H1 (cell line): ENCODE results near the gene GLUL. TPM values are rescaled to one million over a fixed set of nuclear protein-coding genes. Genes with fewer than 3 reads are reported as not detected.

Source experiments
- ASH2L ChIP-seq: fragments of 200-600, 300-600 bp; sonication (generic); IDR thresholded peaks from one replicate; pipeline ENCODE4 v1.7.1; 2017; ENCODE audit warnings: low read length
- CHD2 ChIP-seq: IDR thresholded peaks from 2 replicates; pipeline ENCODE4 v1.6.1; 2012; ENCODE audit warnings: low read length, improper control_type of control experiment
- CHD7 ChIP-seq: fragments of 300-600 bp; sonication (generic); IDR thresholded peaks from 2 replicates; pipeline ENCODE4 v1.7.1; 2012; ENCODE audit warnings: low read length, moderate library complexity, mild to moderate bottlenecking, inconsistent platforms; ENCODE audit not compliant: insufficient replicate concordance
- CTBP2 ChIP-seq: IDR thresholded peaks from 2 replicates; pipeline ENCODE4 v1.7.0; 2011; ENCODE audit warnings: borderline replicate concordance, mild to moderate bottlenecking, moderate library complexity, mixed read lengths, low read length; ENCODE audit not compliant: insufficient read depth, insufficient read length
- FOSL1 ChIP-seq: IDR thresholded peaks from 2 replicates; pipeline ENCODE4 v1.6.1; 2011; ENCODE audit warnings: mild to moderate bottlenecking, low read depth, low read length, moderate library complexity; ENCODE audit not compliant: insufficient read depth
- GTF2F1 ChIP-seq: IDR thresholded peaks from 2 replicates; pipeline ENCODE4 v1.6.1; 2012; ENCODE audit warnings: low read depth, low read length, improper control_type of control experiment, borderline replicate concordance
- HDAC6 ChIP-seq: IDR thresholded peaks from one replicate; pipeline ENCODE4 v1.7.1; 2012; ENCODE audit warnings: low read depth, mild to moderate bottlenecking, inconsistent platforms, low read length, moderate library complexity
- NRF1 ChIP-seq: IDR thresholded peaks from 2 replicates; pipeline ENCODE4 v1.6.1; 2011; ENCODE audit warnings: mild to moderate bottlenecking, low read depth, low read length, improper control_type of control experiment
- SAP30 ChIP-seq: fragments of 300-600 bp; sonication (generic); IDR thresholded peaks from 2 replicates; pipeline ENCODE4 v1.7.1; 2012; ENCODE audit warnings: low read length, moderate library complexity, mild to moderate bottlenecking, inconsistent platforms; ENCODE audit not compliant: insufficient read depth, insufficient replicate concordance
- SP4 ChIP-seq: IDR thresholded peaks from 2 replicates; pipeline ENCODE4 v1.6.1; 2012; ENCODE audit warnings: low read length, inconsistent platforms
- TAF1 ChIP-seq: IDR thresholded peaks from 2 replicates; pipeline ENCODE4 v1.6.1; 2011; ENCODE audit warnings: mild to moderate bottlenecking, low read depth, low read length
- TEAD4 ChIP-seq: IDR thresholded peaks from 2 replicates; pipeline ENCODE4 v1.6.1; 2012; ENCODE audit warnings: low read depth, low read length, inconsistent platforms, mixed read lengths
- polyA plus RNA-seq, 7 experiments: library from polyadenylated mRNA; depleted of rRNA in 3 of 7; stranded (reverse) in 5 of 7; unstranded in 2 of 7; fragments of >200 nt in 5 of 7; fragments of 200-250 nt in 2 of 7; gene quantifications; 1 replicate in 5 of 7; 2 replicates in 1 of 7; 4 replicates in 1 of 7; pipeline versions ENCODE4 v1.2.1 to v1.2.3, GENCODE V29; 2011 to 2013; ENCODE audit warnings: missing spikeins in 2 of 7, mixed read lengths in 2 of 7
- total RNA-seq: library from RNA; stranded (reverse); fragmentation: NEBNext Ultra II Directional; extraction: Animal tissue kit (Norgen Biotek cat#: 25700); gene quantifications from 2 replicates; pipeline ENCODE4 v1.2.1, GENCODE V29; 2021

Gene GLUL
- total and polyA plus RNA-seq, 2 of the 8 experiments (the other 6 are each of a cell fraction or from before 2014, with no cell fraction given), result 261 to 453 TPM

DNA sequence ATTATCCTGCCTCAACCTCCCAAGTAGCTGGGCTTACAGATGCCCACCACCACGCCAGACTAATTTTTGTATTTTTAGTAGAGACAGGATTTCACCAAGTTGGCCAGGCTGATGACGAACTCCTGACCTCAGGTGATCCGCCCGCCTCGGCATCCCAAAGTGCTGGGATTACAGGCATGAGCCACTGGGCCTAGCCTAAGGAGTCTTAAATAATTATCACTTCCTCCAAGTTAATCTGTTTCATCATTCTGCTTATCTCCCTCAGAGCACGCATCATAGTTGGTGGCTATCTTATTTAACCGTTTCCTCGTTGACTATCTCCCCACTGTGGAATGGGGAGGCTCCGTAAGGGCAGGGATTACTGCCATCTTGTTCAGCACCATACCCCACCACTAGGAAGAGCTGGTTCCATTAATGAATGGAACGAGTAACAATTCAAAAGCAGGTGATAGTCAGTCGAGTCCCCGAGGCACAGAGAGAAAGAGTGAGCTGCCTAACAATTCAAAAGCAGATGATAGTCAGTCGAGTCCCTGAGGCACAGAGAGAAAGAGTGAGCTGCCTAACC, 52.7 kb downstream of the GLUL start (continued):
- TF ChIP-seq CHD7, result no peak
- no peak for TF ChIP-seq GTF2F1
- TF ChIP-seq CHD2, result no peak
- no peak for TF ChIP-seq HDAC6
- TF ChIP-seq NRF1, result no peak
- no peak for TF ChIP-seq ASH2L
- no peak for TF ChIP-seq FOSL1
- TF ChIP-seq TAF1, result no peak
- TF ChIP-seq SAP30, result no peak
- no peak for TF ChIP-seq SP4
- TF ChIP-seq TEAD4, result no peak
- TF ChIP-seq CTBP2, result no peak
